SJSA1 (cell line): ENCODE data around the gene DENND4B. TPM values are rescaled to one million over a fixed set of nuclear protein-coding genes. Genes with fewer than 3 reads are reported as not detected.

Experiments
- DNase-seq, 2 experiments: peaks; one replicate each; pipeline ENCODE4 v3.0.0-alpha.2; 2015 to 2020; ENCODE audit warnings: low spot score in 2 of 2, low read depth in 1 of 2
- H3K27ac ChIP-seq: fragments of 250-450 bp; sonication (Bioruptor Pico); 2 replicates; pipeline ENCODE4 v1.5.1; 2020; ENCODE audit warnings: mild to moderate bottlenecking, moderate library complexity
- H3K27me3 ChIP-seq: fragments of 250-450 bp; sonication (Bioruptor Pico); replicated peaks from 2 replicates; pipeline ENCODE4 v1.5.1; 2020; ENCODE audit warnings: mild to moderate bottlenecking, moderate library complexity
- H3K36me3 ChIP-seq: fragments of 250-450 bp; sonication (Bioruptor Pico); 2 replicates; pipeline ENCODE4 v1.5.1; 2020; ENCODE audit warnings: mild to moderate bottlenecking
- H3K4me1 ChIP-seq: fragments of 250-450 bp; sonication (Bioruptor Pico); replicated peaks from 2 replicates; pipeline ENCODE4 v1.6.1; 2021; ENCODE audit warnings: mild to moderate bottlenecking
- H3K4me3 ChIP-seq: fragments of 250-450 bp; sonication (Bioruptor Pico); 2 replicates; pipeline ENCODE4 v1.5.1; 2020; ENCODE audit warnings: mild to moderate bottlenecking
- H3K9me3 ChIP-seq: fragments of 250-450 bp; sonication (Bioruptor Pico); replicated peaks from 2 replicates; pipeline ENCODE4 v1.5.1; 2020; ENCODE audit warnings: mild to moderate bottlenecking
- total RNA-seq: library from RNA; depleted of rRNA; stranded (reverse); fragments of >200 nt; shearing (Covaris generic); gene quantifications from 2 replicates; pipeline ENCODE4 v1.2.3, GENCODE V29; 2014

The DENND4B gene
- total RNA-seq, 1 experiment from 2014 or later = 12.6 TPM

- peaks cover 8% of the 10 kb centered on the region for H3K4me1 ChIP-seq
- peaks cover 64% of the 10 kb centered on the region for H3K36me3 ChIP-seq
- H3K27me3 ChIP-seq = no peaks in the 10 kb centered on the region
- H3K9me3 ChIP-seq = no peaks in the 10 kb centered on the region
- H3K27ac ChIP-seq = no peak overlapping the region
- no peak for DNase-seq
- H3K4me3 ChIP-seq = peak overlapping the region; percentile 70
Observed at GRCh38 chr1:153978274-153978909, 31.9 kb upstream of the DENND4B start.

DNA sequence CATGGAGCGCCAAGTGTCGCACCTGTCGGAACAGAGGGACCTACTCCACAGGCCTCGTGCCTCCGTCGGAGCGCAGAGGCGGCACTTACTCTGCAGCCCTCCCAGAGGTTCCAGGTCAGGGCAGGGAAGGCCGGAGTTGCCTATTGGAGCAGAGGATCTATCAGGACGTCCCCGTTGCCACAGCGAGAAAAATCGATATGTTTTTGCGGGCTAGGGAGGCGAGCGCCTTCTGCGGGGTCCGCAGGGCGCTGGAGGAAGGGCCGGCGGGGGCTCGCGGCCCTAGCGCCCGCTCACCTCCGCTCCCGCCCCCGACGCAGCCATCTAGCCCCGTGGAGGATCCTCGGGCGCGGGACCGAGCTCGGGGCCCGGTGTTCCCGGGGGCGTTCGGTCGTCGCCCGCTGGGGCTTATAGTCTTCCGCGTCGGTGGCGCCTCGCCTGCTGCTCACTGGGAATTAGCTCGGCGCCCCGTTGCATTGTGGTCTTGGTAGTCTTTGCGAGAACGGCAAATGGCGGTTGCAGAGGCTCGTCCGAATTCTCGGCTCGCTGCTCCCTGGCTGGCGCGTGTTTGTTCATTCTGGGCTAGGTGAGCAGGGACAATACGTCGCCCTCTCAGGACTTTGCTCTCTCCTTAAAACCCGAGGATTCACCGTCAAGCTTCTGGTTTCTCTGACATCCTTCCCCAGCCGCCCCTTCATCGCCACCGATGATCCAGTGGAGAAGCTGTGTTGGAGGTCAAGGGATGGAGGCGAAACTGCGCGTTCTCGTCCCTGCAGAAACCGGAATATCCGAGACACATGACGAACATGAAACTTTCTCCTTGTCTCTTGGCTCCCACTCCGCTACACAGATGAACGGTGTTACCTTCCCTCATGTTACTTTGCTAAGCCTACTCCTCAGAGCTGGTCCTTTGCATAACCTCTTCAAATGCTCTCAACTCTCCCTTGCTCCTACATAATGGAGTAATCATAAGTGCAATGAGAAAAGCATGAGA is 31.0 kb upstream of the DENND4B start, which contains the start of gene JTB:
JTB (minus strand) TSS at position 425 of the 991 bp plus-strand sequence; CDS start at position 3, 422 bp downstream.
- peak; percentile 67 to 83 for DNase-seq
- Histone ChIP-seq H3K4me1 (peaks cover 8% of the 10 kb centered on the region), H3K27me3 (no peaks in the 10 kb centered on the region), H3K9me3 (no peaks in the 10 kb centered on the region), H3K36me3 (peaks cover 55% of the 10 kb centered on the region), H3K27ac (no peak within 1 kb of the TSS), H3K4me3 (peak within 1 kb of the TSS; percentile 70)

DNA sequence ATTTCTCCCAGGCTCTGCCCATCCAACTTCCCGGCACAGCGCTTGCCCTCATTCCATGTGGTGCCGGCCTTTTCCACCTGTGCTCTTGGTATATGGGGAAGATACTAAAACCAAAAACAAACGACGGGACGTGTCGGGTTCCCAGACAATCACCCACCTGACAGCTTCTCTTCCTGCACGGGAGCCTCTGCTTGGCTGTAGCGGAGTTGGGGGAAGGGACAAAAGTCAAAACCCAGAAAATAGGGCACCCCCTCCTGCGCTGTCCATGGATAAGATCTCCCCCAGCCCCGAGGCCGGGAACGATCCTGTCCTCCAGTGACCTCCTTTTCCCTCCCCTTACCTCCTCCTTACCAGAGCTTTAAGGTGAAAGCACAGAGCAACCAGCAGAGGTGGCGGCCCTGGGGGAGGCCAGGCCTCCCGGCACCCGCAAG is 30.3 kb upstream of the DENND4B start:
- Histone ChIP-seq H3K4me1 (peaks cover 8% of the 10 kb centered on the region), H3K27me3 (no peaks in the 10 kb centered on the region), H3K4me3 (peak overlapping the region; percentile 70), H3K27ac (no peak overlapping the region), H3K36me3 (peaks cover 51% of the 10 kb centered on the region), H3K9me3 (no peaks in the 10 kb centered on the region)
- no peak for DNase-seq

- peaks cover 34% of the 10 kb centered on the region for H3K36me3 ChIP-seq
- no peaks in the 10 kb centered on the region for H3K9me3 ChIP-seq
- no peak for DNase-seq
- peaks cover 8% of the 10 kb centered on the region for H3K4me1 ChIP-seq
- no peak overlapping the region for H3K27ac ChIP-seq
- H3K27me3 ChIP-seq = no peaks in the 10 kb centered on the region
- no peak overlapping the region for H3K4me3 ChIP-seq
Observed at GRCh38 chr1:153973525-153973924, 27.0 kb upstream of the DENND4B start.

DNA sequence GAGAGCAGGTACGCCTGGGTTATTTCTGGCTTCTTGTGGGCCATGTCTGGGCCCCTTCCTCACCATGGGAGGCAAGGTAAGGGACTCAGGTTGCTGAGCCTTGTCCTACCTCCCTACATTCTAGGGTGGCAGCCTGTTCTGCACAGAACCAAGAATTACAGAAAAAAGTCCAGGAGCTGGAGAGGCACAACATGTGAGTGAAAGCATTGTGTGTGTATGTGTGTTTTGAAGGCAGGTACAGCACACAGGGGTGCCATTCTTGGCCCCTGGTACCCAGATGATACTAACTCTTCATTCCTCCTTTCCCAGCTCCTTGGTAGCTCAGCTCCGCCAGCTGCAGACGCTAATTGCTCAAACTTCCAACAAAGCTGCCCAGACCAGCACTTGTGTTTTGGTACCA is 26.6 kb upstream of the DENND4B start:
- no peak overlapping the region for H3K27ac ChIP-seq
- DNase-seq = no peak
- H3K27me3 ChIP-seq = no peaks in the 10 kb centered on the region
- H3K4me3 ChIP-seq = no peak overlapping the region
- H3K36me3 ChIP-seq = peaks cover 33% of the 10 kb centered on the region
- no peaks in the 10 kb centered on the region for H3K9me3 ChIP-seq
- peaks cover 10% of the 10 kb centered on the region for H3K4me1 ChIP-seq

DNA sequence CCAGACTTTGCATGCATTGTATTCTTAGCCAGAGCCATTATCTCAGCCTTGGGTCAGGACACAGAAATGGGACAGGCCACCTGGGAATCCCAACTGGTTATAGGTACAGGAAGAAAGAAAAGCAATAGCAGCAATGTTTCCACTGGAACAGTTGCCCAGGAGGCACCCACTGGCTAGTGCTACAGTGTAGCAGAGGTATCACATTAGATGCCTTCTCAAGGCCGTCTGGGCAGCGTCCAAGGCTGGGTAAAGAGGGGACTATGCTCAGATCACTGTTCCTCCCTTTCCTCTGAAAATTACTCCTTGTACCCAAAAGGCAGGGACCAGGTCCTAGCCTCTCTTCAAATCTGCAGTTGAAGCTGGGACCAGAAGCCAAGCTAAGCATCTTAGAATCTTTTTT is 23.8 kb upstream of the DENND4B start:
- Histone ChIP-seq H3K27me3 (no peaks in the 10 kb centered on the region), H3K4me3 (no peak overlapping the region), H3K9me3 (no peaks in the 10 kb centered on the region), H3K4me1 (peaks cover 16% of the 10 kb centered on the region), H3K27ac (no peak overlapping the region), H3K36me3 (peaks cover 19% of the 10 kb centered on the region)
- DNase-seq = no peak

- Histone ChIP-seq H3K27ac (no peak overlapping the region), H3K27me3 (no peaks in the 10 kb centered on the region), H3K4me3 (no peak overlapping the region), H3K9me3 (no peaks in the 10 kb centered on the region), H3K4me1 (peaks cover 24% of the 10 kb centered on the region), H3K36me3 (peaks cover 5% of the 10 kb centered on the region)
- DNase-seq = no peak
Observed at GRCh38 chr1:153968972-153969371, 22.5 kb upstream of the DENND4B start.

GRCh38 chr1:153968408-153968807 is 21.9 kb upstream of the DENND4B start:
- Histone ChIP-seq H3K9me3 (no peaks in the 10 kb centered on the region), H3K27me3 (no peaks in the 10 kb centered on the region), H3K4me3 (no peak overlapping the region), H3K36me3 (no peaks in the 10 kb centered on the region; the same call in 1 of the 2 replicates), H3K27ac (no peak overlapping the region), H3K4me1 (peaks cover 27% of the 10 kb centered on the region)
- no peak for DNase-seq

DNA sequence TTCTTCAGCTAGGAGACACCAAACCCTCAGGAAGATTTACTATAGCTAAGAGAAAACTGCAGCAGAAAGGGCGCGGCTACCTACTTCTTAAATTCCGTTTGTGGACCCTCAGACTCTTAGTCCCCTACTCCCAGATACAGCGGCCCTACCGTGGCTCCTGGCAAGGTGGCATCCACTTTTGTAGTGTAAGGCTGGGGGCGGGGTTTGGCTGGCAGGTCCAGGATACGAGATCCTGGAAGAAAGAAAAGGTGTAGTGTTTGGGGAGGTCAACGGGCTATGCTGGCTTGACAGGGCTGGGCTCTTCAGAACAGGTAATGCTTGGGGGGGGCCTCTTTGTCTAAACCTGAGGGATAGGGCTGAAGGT is 21.5 kb upstream of the DENND4B start:
- H3K9me3 ChIP-seq = no peaks in the 10 kb centered on the region
- no peaks in the 10 kb centered on the region for H3K36me3 ChIP-seq
- H3K27ac ChIP-seq = peak overlapping the region; percentile 82; the same call in 1 of the 2 replicates
- DNase-seq = no peak
- H3K27me3 ChIP-seq = no peaks in the 10 kb centered on the region
- H3K4me1 ChIP-seq = peaks cover 27% of the 10 kb centered on the region
- peak overlapping the region; percentile 51 for H3K4me3 ChIP-seq

DNA sequence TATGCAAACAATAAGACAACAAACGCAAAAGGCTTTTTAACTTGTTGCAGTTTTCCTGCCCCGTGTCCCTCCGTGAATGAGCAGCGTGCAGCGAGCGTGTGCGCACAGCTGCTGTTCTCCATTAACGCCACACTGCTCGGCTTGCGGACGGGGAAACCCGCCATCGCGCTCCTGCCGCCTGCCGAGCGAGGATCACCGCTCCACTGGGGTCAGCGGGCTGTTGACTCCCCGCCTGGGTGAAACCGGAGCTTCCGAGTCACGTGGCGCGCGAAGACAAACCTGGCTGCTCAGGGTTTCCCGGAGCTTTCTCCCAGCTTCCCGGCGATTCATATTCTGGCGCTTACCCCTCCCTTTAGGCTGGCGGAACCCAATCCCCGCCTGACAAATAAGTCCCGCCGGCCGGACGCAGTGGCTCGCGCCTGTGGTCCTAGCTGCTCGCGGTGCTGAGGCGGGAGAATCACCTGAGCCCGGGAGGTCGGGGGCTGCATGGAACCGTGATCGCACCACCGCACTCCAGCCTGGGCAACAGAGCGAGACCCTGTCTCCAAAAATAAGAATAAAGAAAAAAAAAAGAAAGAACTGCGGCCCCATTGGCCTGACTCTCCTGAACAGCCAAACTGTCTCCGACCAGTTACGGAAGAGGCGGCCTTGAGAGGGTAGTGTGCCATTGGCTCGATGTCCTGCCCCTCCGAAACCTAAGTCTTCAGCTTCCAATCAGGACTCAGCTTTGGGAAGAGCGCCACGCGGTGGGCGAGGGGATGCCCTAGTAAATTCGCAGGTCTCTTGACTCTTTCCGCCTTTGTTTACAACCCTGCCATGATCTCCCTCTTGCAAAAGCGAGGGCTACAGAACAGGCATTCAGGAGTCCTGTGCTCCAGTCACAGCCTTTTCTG is 20.8 kb upstream of the DENND4B start, which contains the start of gene CREB3L4:
CREB3L4 (plus strand) TSS at position 796 of the 893 bp plus-strand sequence. CDS start 624 bp downstream, outside the sequence.
- peak within 1 kb of the TSS; percentile 51 for H3K4me3 ChIP-seq
- no peaks in the 10 kb centered on the region for H3K27me3 ChIP-seq
- peak; percentile 92 to 96 for DNase-seq
- peak within 1 kb of the TSS; percentile 82 for H3K27ac ChIP-seq
- H3K4me1 ChIP-seq = peaks cover 31% of the 10 kb centered on the region
- H3K36me3 ChIP-seq = no peaks in the 10 kb centered on the region
- no peaks in the 10 kb centered on the region for H3K9me3 ChIP-seq

GRCh38 chr1:153963850-153964331 is 17.4 kb upstream of the DENND4B start:
- Histone ChIP-seq H3K36me3 (peaks cover 30% of the 10 kb centered on the region), H3K27ac (peak overlapping the region; percentile 80)
- peak; percentile 71 to 90 for DNase-seq

GRCh38 chr1:153963030-153963849 is 16.7 kb upstream of the DENND4B start, which contains the start of gene SLC39A1:
TSS of gene SLC39A1 (minus strand) at chr1:153963537. CDS start at chr1:153962715, 822 bp downstream.
- DNase-seq = peak; percentile 93 to 99
- H3K4me3 ChIP-seq = peak within 1 kb of the TSS; percentile 53
- peak within 1 kb of the TSS; percentile 80 for H3K27ac ChIP-seq
- H3K36me3 ChIP-seq = peaks cover 32% of the 10 kb centered on the region
- no peaks in the 10 kb centered on the region for H3K9me3 ChIP-seq
- H3K4me1 ChIP-seq = peaks cover 38% of the 10 kb centered on the region
- H3K27me3 ChIP-seq = no peaks in the 10 kb centered on the region

More at GRCh38 chr1:153963850-153964331, 17.4 kb upstream of the DENND4B start:
- Histone ChIP-seq H3K4me1 (peaks cover 39% of the 10 kb centered on the region), H3K4me3 (peak overlapping the region; percentile 53), H3K27me3 (no peaks in the 10 kb centered on the region), H3K9me3 (no peaks in the 10 kb centered on the region)
